SK-N-SH treated with all-trans-retinoic acid at 6 μM for 48 hours (cell line): ENCODE results near the gene FBXL17.

Experiments
- ARNTL ChIP-seq: fragments of 450-650 bp; formaldehyde crosslinking; IDR thresholded peaks from 2 replicates; pipeline ENCODE4 v1.5.0; 2020; ENCODE audit warnings: low read depth, mild to moderate bottlenecking, moderate library complexity, borderline replicate concordance
- BACH2 ChIP-seq: fragments of 250-450 bp; sonication (Bioruptor Pico); IDR thresholded peaks from 2 replicates; pipeline ENCODE4 v1.9.0; 2021; ENCODE audit warnings: mild to moderate bottlenecking, borderline replicate concordance
- CREB5 ChIP-seq: fragments of 250-450 bp; sonication (Bioruptor Pico); IDR thresholded peaks from 2 replicates; pipeline ENCODE4 v1.5.1; 2020; ENCODE audit warnings: low read depth, mild to moderate bottlenecking, moderate library complexity
- ESRRG ChIP-seq: fragments of 250-450 bp; sonication (Bioruptor Pico); IDR thresholded peaks from 2 replicates; pipeline ENCODE4 v1.6.1; 2021; ENCODE audit warnings: mild to moderate bottlenecking
- ISL1 ChIP-seq: fragments of 250-450 bp; sonication (Bioruptor Pico); IDR thresholded peaks from 2 replicates; pipeline ENCODE4 v2.1.2; 2022; ENCODE audit warnings: mild to moderate bottlenecking, moderate library complexity
- PPARA ChIP-seq: fragments of 250-450 bp; sonication (Bioruptor Pico); IDR thresholded peaks from 2 replicates; pipeline ENCODE4 v1.5.0; 2020; ENCODE audit warnings: mild to moderate bottlenecking, borderline replicate concordance
- TCF4 ChIP-seq: fragments of 250-450 bp; sonication (Bioruptor Pico); IDR thresholded peaks from 2 replicates; pipeline ENCODE4 v1.8.0; 2021; ENCODE audit warnings: mild to moderate bottlenecking, moderate library complexity, borderline replicate concordance
- TSHZ2 ChIP-seq: fragments of 250-450 bp; sonication (Bioruptor Pico); IDR thresholded peaks from 2 replicates; pipeline ENCODE4 v1.5.0; 2020; ENCODE audit warnings: mild to moderate bottlenecking, moderate library complexity
- ZFP30 ChIP-seq: fragments of 450-650 bp; formaldehyde crosslinking; IDR thresholded peaks from 2 replicates; pipeline ENCODE4 v1.5.0; 2022; ENCODE audit warnings: mild to moderate bottlenecking, moderate library complexity
- ZNF565 ChIP-seq: fragments of 450-650 bp; formaldehyde crosslinking; conservative IDR thresholded peaks from 2 replicates; pipeline ENCODE4 v1.5.0; 2020; ENCODE audit warnings: low read depth, mild to moderate bottlenecking, moderate library complexity
- ZNF8 ChIP-seq: fragments of 450-650 bp; formaldehyde crosslinking; IDR thresholded peaks from 2 replicates; pipeline ENCODE4 v1.5.0; 2020; ENCODE audit warnings: mild to moderate bottlenecking, moderate library complexity

GRCh38 chr5:108418197-108418596 lies 36.3 kb upstream of the FBXL17 start:
- TF ChIP-seq ZFP30: no peak
- TF ChIP-seq TCF4 (CRISPR knock-in tag): no peak
- TF ChIP-seq BACH2 (CRISPR knock-in tag): no peak
- no peak for TF ChIP-seq ARNTL (CRISPR knock-in tag)
- TF ChIP-seq ZNF565 (CRISPR knock-in tag): no peak
- no peak for TF ChIP-seq CREB5 (CRISPR knock-in tag)
- TF ChIP-seq ISL1 (CRISPR knock-in tag): no peak
- TF ChIP-seq TSHZ2 (CRISPR knock-in tag): no peak
- TF ChIP-seq ESRRG: no peak
- TF ChIP-seq PPARA (CRISPR knock-in tag): no peak
- TF ChIP-seq ZNF8: no peak
